ENCODE results near the gene FN1.

FN1 gene

DNA sequence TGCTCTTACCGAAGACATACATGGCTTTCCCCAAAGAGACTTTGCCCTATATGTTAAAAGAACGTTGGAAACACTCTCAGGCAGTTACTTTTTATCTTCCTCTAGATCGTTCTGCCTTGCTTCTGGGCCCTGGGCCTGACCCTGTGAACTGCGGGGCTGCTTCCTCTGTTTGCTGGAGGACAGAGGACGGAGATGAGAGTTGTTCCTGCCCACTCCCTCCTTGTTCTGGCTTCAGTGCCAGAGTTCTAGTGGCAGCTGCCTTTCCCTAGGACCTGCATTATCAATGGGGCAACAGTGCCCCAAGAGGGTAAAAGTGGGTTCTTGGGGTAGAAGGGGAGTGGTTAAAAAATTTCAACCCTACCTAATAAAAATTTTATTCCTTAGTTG, 6.5 kb upstream of the FN1 start:
- DNase-seq (ENCODE audit: low read depth in 2 of 2, low spot score in 1 of 2) = no peak

DNA sequence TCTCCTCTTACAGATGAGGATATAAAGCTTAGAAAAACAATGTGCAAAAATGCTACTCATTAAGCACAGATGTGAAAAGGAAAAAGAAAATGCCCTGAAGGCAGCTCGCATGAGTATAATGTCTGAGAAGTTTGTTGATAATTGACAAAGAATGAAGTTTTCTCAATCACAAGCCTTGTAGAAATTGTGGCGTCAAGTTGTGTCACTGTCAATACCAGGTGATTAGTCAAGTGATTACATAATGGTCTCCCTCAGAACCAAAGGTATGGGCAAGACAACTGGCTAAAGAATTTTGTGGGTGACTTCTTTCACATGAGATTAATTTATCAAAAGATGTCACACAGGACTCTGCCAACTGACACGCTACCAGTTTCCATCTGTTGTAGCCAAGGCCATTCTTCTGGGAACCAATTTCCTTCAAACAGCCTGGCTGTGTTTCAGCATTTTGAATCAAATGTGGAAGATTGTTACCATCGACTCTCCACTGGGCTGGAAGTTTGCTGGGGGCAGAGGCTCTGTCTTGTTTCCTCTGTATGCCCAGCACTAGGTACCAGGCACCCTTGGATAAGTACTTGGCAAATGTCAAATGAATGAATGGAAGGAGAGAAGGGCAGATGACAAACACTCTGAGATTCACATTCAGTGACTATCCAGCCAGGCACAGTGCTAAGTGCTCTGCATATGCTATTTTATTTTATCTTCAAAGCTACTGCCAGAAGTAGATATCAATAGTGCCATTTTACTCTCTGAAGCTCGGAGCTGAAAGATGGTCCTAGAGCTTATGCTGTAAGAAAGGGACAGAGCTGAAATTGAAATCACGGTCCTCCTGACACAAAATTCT, 5.9 kb upstream of the FN1 start:
- no peak for DNase-seq (ENCODE audit: low read depth in 2 of 2, low spot score in 1 of 2)

DNA sequence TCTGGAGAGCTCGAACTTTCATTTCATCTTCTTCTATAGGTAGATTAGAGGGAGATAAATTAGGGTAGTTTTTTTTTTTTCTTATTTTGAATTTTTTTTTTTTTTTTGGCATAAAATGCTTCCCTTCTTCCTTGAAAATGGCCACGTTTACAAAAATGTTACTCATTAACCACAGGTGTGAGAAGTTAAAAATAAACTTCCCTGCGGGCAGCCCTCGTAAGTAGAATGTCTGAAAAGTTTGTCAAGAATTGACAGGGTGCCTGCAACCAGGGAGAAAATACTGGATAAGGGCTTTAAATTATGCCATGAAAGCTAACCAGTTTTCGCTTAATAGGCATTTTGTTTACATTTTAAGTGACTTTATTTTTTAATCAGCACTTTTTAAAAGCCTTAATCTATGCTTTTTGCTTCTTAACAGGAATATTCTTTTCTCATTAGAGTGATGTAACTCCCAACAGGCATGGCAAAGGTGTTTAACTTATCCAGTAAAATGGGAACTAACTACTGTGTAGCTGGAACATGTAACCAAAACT, 4.2 kb upstream of the FN1 start:
- DNase-seq (ENCODE audit: low read depth in 2 of 2, low spot score in 1 of 2) = no peak

DNA sequence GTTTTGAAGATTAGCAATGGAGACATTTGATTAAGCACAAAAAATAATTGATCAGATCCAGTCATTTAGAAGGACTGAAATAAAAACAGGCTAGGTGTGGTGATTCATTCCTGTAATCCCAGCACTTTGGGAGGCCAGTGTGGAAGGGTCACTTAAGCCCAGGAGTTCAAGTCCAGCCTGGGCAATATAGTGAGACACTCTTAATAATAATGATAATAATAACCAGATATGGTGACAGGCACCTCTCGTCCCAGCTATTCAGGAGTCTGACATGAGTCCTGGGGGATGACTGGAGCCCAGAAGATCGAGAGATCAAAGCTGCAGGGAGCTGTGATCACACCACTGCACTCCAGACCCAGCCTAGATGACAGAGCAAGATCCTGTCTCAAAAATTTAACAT, 3.5 kb upstream of the FN1 start:
- DNase-seq (ENCODE audit: low read depth in 2 of 2, low spot score in 1 of 2) = no peak

DNA sequence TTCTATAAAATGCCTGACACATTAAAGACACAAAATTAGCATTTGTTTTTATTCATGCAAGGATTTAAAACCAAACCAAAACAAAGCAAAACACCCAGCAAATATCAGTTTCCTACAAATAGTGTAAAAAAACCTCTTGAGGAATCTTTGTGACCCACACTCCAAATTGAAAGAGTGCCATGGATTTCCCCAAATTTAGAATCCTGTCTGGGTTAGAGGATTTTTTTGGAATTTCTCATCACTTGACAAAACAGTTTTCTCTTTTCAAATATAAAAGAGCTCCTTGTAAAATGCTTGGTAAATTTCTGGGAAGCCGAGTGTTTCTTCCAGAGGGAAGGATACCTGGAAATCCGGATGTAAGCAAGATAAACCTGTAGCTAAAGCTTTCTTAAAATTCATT, 1.7 kb upstream of the FN1 start:
- DNase-seq (ENCODE audit: low read depth in 2 of 2, low spot score in 1 of 2) = no peak

DNA sequence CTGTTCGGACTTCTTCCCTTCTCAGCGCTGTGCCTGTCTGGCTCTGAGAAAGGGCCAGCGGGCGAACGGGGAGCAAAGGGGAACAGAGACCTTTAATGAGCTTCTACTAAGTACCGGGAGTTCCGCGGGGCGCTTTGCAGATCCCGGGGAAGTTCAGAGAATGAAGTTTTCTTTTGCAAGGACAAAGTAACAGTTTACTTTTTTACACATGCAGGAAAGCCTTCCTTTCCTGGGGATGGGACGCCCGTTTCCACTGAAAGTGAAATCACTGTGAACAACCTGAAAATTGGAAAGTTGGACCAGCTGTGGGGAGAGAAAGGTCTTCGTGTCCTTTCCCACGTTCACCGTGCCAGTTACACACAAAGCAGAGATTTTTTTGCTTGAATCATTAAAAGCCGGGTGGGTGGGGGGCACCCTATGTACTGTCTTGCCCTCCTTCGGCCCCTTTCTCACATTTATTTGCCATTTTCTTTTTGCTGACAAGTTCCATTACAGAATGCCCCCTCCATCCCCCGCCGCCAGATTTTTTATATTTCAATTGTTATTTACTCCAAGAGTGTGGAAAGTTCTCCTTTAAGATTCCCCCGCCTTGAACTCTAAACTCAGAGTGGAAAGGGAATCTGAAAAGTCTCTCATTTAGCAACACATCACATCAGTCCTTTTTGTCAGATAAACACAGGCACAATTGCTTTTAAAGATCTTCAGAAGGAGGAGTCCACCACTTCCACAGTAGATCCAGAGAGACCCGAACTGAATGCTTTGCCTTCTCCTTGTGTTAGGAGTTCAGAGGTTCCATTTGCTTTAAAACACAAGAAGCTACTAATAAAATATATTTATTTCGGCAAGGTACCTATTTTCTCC, 1.1 kb upstream of the FN1 start:
- DNase-seq (ENCODE audit: low read depth in 2 of 2, low spot score in 1 of 2) = no peak

DNA sequence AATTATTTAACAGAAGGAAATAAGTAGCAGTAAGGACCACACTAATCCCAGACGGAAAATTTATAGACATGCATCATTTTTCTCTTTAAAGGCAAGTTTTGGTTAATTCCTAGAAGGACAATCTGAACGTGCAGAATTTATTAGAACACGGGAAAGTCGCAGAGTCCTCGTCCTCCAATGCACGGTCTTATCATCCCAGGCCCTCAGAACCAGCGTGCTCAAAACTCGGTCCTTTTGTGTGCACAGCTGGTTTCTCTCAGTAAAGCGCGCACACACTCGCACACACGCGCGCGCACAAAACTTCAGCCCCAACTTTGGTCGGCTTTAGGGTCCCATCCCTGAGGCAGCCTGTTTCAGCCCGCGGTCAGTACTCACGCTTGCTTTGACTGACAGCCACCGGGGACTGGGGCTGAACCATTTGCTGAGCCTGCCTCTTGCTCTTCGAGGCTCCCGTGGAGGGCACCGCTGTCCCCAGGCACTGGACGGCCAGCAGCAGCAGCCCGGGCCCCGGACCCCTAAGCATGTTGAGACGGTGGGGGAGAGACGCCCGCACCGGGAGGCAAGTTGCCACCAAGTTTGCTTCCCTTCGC, 493 bp downstream of the FN1 start:
- DNase-seq (ENCODE audit: low read depth in 2 of 2, low spot score in 1 of 2) = no peak

DNA sequence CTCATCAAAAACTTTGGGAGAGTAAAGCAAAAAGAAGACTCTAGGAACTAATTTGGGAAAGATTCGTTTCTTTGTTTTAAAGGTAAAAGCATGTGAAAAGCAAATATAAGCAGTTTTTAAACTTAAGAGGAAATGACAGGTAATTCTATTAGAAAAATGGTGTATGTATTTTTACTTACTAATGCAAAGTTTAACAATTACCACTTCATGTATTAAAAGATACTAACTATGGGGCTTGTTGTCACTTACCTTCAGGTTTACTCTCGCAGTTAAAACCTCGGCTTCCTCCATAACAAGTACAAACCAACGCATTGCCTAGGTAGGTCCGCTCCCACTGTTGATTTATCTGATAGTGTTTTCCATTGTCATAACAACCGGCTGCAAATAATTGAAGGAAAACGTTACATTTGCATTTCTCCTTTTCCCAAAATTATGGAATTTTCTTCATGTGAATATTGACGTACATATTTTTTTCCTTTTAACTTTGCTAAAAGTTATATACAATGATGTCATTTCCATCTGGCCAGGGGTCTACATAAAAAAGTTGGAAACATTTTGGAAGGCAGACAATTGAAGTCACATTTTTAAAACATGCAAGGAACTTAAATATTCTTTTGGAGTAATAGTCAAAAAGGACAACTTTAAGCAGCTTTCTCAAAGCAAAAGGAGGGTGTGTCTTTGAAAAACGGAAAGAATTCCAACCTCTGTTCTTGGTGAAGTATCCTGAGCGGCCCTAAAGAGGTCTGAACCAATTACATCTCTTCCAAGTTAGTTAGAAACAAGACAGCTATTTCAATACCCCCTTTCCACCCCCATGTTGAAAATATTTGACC, 1.2 kb downstream of the FN1 start:
- no peak for DNase-seq (ENCODE audit: low read depth in 2 of 2, low spot score in 1 of 2)

DNA sequence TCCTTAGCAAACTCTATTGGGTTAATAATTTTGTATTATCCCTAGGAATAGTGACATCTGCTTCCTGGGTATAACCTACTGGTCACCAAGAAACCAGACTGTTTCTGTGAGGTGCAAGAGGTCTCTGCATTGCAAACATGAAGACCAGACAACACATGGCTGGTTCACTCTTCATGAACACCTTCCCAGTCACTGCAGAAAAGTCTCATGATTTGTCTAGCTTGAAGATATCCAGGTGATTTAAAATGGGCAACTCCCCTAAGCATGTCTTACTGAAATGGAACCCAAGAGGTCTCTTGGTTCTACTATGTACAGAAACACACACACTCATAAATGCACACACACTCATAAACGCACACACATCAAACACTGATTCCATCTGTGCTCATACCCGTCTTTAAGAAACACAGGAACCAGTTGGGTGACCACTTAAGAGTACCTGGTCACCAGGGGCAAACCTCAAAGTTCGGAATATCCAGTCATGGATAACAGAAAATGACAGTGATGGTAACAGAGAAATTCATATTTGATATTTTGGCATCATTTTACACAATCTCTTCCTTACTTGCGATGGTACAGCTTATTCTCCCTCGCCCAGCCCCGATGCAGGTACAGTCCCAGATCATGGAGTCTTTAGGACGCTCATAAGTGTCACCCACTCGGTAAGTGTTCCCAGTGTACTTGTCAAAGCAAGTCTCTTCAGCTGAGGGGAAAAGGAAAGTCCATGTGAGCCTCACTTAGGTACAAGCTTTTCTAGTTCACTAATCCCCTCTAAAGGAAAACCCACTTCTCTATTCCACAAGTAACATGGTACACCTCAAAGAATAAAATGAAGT, 2.9 kb downstream of the FN1 start:
- no peak for DNase-seq (ENCODE audit: low read depth in 2 of 2, low spot score in 1 of 2)

DNA sequence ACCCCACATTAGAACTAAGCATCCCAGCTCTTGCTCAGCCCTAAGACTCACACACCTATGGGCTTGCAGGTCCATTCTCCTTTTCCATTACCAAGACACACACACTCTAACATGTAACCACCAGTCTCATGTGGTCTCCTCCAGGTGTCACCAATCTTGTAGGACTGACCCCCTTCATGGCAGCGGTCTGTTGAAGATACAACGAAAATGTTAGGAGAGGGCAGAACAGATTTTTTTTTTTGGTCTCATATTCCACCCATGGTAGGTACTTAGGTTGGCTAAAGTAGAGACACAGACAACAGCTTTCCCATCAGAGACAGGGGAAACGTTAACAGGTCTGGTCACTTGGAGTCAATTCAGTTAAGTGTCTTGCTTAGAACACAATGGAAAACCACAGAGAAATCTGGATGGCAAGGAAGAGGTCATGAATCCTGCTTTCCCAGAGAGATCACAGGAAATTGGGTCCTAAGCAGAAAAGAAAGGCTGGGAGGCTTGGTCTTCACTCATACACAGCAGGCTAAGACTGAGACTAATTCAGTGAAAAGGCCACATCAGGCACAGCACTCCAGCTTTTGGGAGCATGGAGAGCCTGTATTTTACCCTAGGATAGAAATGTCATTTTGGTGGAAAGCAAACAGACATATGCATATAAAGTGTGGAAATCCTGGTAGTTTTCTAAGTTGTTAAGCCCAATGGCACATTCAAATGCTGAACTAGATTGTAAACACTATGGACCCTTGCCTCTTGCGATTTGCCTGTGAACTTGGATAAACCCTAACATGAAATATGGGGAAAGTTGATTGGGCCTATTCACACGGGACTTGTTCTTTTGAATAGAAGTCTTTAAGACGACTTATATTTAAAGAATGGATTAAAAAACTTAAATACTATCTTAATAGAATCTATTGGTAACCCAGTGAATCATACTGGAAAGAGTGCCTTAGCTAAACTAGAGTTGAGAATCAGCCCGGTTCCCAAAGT, 3.8 kb downstream of the FN1 start:
- no peak for DNase-seq (ENCODE audit: low read depth in 2 of 2, low spot score in 1 of 2)

DNA sequence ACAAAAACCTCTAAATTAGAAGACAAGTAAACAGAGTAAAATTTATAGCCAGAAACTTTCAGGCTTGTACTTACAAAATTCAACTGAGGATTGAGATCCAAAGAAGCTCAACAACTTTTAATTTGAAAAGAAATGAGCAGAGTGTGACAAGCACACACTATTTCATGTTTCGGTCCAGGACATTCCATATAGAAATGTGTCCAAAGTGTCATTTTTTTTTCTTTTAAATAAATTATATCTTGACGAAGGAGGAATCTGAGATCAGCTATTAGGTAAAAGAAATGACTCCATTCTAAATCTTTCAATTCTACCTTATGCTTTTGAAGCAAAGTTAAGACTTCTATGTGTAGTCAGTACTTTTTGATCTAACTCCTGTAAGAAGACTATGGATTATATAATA, 4.6 kb downstream of the FN1 start:
- no peak for DNase-seq (ENCODE audit: low read depth in 2 of 2, low spot score in 1 of 2)

DNA sequence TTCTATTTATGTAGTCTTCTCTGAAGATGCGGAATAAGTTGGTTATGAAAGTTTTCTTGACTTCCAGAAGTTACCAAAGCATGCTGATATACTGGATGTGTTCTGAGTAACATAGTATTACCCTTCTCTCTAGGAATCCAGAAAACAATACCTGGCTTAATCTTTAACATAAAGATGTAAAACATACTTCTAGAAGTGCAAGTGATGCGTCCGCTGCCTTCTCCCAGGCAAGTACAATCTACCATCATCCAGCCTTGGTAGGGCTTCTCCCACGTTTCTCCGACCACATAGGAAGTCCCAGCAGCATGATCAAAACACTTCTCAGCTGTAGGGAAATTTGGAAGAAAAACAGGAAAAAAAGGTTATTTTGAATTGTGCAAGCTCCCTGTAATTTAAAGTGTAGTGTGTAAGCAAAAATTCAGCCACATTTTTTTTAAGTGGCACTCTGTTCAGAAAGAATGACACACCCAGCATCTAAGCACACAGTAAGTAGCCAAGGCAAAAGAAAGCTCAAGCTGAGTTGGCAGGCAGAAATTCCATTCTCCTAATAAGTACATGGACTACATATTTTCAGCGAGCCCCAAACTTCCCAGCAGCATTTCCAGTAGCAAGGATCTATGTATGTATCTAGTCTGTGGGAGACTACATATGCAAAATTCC, 5.2 kb downstream of the FN1 start:
- DNase-seq (ENCODE audit: low read depth in 2 of 2, low spot score in 1 of 2) = no peak

DNA sequence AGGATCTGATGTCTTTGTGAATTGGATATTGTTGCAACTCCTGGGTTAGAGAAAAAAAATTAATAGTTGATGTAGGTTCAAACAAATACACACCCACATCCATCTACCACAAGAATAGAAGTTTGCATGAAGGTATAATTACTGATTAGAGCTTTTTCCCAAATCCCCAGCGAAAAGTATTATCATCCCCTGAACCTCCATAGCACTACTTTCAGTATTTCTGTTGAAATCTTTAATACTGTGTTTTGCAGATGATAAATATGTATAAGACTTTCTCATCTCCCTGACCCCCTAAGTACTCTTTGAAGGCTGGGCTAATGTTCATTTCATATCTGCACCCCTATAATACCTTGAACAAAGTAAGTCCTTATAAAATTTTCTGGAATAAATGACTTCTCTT, 6.4 kb downstream of the FN1 start:
- DNase-seq (ENCODE audit: low read depth in 2 of 2, low spot score in 1 of 2) = no peak

DNA sequence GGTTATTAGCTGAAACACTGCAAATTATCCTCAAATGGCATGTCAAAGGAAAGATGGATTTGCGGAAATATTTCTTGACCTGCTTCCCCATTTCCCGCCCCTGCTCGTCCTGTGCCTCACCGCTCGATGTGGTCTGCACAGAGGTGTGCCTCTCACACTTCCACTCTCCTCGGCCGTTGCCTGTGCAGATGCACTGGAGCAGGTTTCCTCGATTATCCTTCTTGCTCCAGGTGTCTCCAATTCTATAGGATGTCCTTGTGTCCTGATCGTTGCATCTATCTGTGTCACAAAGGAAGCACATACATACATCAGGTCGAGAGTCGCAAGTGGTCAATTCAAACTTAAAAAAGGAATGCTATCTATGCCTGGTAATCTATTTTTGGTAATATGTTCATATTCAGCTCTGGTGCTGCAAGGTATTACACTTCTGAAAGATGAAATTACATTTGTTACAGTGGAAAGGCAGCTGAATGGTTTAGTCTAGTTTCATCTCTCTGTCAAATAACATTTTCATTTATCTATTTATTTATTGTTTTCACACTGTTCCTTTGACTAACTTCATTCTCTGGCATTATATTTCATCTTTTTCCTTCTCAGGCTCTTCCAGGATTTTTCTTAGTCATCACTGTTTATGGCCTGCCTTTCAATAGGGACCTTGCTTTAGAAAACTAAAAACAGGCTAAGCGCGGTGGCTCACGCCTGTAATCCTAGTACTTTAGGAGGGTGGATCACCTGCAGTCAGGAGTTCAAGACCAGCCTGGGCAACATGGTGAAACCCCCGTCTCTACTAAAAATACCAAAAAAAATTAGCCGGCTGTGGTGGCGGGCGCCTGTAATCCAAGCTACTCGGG, 7.6 kb downstream of the FN1 start:
- no peak for DNase-seq (ENCODE audit: low read depth in 2 of 2, low spot score in 1 of 2)

DNA sequence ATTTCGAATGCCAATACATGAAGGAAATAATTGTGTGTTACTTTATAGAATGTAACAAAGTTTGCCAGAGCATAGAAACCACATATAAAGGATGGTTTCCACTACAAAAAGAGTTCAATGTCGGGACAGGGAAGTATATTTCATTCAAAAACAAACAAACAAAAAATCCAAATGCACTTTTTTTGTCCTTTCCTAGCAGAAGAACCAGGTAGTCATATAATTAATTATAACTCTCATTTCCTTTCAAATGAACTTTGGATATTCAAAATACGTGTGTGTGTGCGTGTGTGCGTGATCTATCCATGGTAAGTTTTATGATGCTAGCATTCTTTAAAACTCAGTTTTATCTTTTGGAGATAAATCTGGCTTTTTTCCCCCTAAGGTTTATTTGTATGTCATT, 8.3 kb downstream of the FN1 start:
- no peak for DNase-seq (ENCODE audit: low read depth in 2 of 2, low spot score in 1 of 2)

DNA sequence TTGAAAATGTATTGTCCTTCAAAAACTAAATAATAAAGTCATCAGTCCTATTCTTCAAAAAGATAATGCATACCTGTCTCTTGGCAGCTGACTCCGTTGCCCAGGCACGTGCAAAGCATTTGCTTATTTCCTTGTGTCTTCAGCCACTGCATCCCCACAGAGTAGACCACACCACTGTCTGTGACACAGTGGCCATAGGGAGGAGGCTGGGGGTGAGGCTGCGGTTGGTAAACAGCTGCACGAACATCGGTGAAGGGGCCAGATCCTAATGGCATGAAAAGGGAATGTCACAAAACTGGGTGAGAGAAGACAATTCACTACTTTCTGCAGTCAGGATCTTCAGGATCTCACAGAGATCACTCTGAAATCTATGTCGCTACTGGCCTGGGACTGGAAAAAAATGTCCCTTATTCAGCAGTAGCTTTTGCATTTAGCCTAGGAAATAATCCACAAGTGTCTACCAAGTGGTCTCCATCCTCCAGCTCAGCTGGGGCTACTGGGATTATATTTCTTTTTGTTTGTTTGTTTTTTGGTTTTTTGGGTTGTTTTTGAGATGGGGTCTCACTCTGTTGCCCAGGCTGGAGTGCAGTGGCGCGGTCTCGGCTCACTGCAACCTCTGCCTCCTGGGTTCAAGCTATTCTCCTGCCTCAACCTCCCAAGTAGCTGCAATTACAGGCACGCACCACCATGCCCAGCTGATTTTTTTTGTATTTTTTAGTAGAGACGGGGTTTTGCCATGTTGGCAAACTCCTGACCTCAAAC, 10.7 kb downstream of the FN1 start:
- DNase-seq (ENCODE audit: low read depth in 2 of 2, low spot score in 1 of 2) = no peak
